GM10266 (cell line): ENCODE data around the gene ANKLE2.

Source experiments
- DNase-seq: peaks from one replicate; pipeline ENCODE4 v3.0.0; 2012; ENCODE audit errors: extremely low spot score
- CTCF ChIP-seq: IDR thresholded peaks from 2 replicates; pipeline ENCODE4 v1.5.1; 2012; ENCODE audit warnings: mild to moderate bottlenecking, low read depth; ENCODE audit not compliant: control insufficient read depth, insufficient read depth; ENCODE audit errors: missing control alignments

The ANKLE2 gene

GRCh38 chr12:132724506-132725241 is 37.0 kb downstream of the ANKLE2 start:
- no peak for DNase-seq
- TF ChIP-seq CTCF: no peak

DNA sequence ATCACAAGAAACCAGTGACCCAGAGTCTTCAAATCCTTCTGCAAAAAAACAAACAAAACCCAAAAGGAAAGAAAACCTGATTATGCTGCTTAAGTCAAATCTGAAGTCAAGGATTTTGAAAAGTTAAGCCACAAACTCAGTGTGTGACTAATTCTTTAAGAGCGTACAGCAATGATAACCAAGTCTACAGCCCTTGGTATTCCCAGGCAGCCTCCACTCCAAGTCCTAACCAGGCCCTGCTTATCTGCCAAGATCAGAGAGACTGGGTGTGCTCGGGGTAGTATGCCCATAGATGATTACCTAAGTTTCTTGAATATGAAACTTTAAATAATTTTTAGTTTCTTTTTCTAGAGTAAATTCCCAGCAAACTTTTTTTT is 37.9 kb downstream of the ANKLE2 start:
- TF ChIP-seq CTCF: no peak
- no peak for DNase-seq

- TF ChIP-seq CTCF: no peak
These were observed 38.4 kb downstream of the ANKLE2 start for GRCh38 chr12:132723015-132723763.

GRCh38 chr12:132720606-132721345 is 40.9 kb downstream of the ANKLE2 start:
- DNase-seq: no peak

More at GRCh38 chr12:132723015-132723763, 38.4 kb downstream of the ANKLE2 start:
- DNase-seq: no peak

DNA sequence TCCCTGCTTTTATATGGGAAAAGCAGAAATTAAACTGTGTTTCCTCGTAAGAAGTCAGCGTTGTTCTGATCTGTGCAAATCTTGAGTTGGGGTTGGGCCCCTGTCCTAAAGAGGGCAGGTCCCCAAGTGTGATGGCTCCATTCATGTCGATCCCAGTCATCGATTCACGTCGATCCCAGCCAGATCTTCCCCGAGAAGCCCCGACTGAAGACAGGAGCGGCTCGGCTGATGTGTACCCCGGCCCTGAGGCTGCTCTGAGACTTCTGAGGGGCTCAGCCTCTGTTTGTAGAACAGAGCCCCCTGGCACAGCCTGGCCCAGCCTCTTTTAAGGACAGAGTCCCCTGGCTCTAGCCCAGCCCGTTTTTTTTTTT is 41.7 kb downstream of the ANKLE2 start:
- TF ChIP-seq CTCF: no peak
- no peak for DNase-seq

More at GRCh38 chr12:132720606-132721345, 40.9 kb downstream of the ANKLE2 start:
- no peak for TF ChIP-seq CTCF

- no peak for TF ChIP-seq CTCF
- no peak for DNase-seq
These were observed 42.3 kb downstream of the ANKLE2 start for GRCh38 chr12:132719141-132719953.
